Endothelial cell (in vitro differentiated cells): ENCODE measurements around the gene MT1A. TPM values are rescaled to one million over a fixed set of nuclear protein-coding genes. Genes with fewer than 3 reads are reported as not detected.

Experiments used
- DNase-seq: peaks from one replicate; pipeline ENCODE4 v3.0.0; 2021; ENCODE audit warnings: low spot score
- H3K27ac Mint-ChIP-seq: one replicate; pipeline ENCODE4 v1.8.0; 2021; ENCODE audit warnings: mixed read lengths, inconsistent platforms; ENCODE audit not compliant: unreplicated experiment
- H3K27me3 Mint-ChIP-seq: one replicate; pipeline ENCODE4 v1.8.0; 2021; ENCODE audit warnings: mild to moderate bottlenecking, moderate library complexity, mixed read lengths, inconsistent platforms; ENCODE audit not compliant: unreplicated experiment
- H3K36me3 Mint-ChIP-seq: one replicate; pipeline ENCODE4 v1.8.0; 2021; ENCODE audit warnings: mild to moderate bottlenecking, low read depth, mixed read lengths, inconsistent platforms; ENCODE audit not compliant: unreplicated experiment
- H3K4me1 Mint-ChIP-seq: one replicate; pipeline ENCODE4 v1.8.0; 2021; ENCODE audit warnings: mild to moderate bottlenecking, mixed read lengths, inconsistent platforms; ENCODE audit not compliant: unreplicated experiment
- H3K4me3 Mint-ChIP-seq: one replicate; pipeline ENCODE4 v1.8.0; 2021; ENCODE audit warnings: mild to moderate bottlenecking, mixed read lengths, inconsistent platforms; ENCODE audit not compliant: unreplicated experiment
- H3K9me3 Mint-ChIP-seq: one replicate; pipeline ENCODE4 v1.8.0; 2021; ENCODE audit warnings: mixed read lengths, inconsistent platforms; ENCODE audit not compliant: unreplicated experiment
- total RNA-seq: library from RNA; stranded (reverse); fragmentation: NEBNext Ultra II Directional; extraction: Animal tissue kit (Norgen Biotek cat#: 25700); gene quantifications from one replicate; pipeline ENCODE4 v1.2.1, GENCODE V29; 2021; ENCODE audit not compliant: unreplicated experiment
- TF ChIP-seq, protein P1 (sequence below): fragments of 200-600 bp; sonication (generic); IDR thresholded peaks from one replicate; pipeline ENCODE4 v1.5.0; 2021; ENCODE audit warnings: antibody characterized with exemption; ENCODE audit not compliant: unreplicated experiment

The MT1A gene
- total RNA-seq, 1 donor from 2014 or later, result not detected

DNA sequence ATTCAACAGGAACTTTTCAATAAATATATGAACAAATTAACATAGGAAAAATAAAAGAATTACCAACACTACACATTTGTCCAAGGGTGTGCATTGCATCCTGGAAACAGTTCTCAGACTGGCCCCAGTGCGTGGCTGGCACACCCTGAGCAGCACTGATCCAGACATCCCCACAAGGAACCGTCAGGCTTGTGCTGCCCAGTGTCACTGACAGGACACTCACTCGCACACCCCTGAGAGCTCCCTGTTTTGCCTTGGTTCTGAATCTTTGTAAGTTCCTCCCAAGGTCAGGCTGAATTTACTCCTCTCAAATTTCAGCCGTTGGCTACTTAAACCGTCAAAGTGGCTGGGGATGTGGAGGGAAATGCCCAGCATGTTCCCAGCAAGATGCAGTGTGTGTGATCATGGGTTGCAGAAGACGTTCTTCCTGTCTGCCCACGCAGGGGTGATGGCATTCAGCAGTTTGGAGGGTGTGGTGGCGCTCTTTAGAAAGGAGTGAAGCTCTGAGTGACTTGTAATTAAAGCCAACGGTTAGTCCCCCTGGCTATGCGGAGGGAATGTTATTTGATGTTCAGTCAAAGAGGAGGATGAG, 28.4 kb upstream of the MT1A start:
- no peak for DNase-seq
- peaks cover 35% of the 10 kb centered on the region for H3K4me1 Mint-ChIP-seq
- H3K4me3 Mint-ChIP-seq, result no peak overlapping the region
- H3K27me3 Mint-ChIP-seq, result peaks cover 13% of the 10 kb centered on the region
- TF ChIP-seq, protein P1, sequence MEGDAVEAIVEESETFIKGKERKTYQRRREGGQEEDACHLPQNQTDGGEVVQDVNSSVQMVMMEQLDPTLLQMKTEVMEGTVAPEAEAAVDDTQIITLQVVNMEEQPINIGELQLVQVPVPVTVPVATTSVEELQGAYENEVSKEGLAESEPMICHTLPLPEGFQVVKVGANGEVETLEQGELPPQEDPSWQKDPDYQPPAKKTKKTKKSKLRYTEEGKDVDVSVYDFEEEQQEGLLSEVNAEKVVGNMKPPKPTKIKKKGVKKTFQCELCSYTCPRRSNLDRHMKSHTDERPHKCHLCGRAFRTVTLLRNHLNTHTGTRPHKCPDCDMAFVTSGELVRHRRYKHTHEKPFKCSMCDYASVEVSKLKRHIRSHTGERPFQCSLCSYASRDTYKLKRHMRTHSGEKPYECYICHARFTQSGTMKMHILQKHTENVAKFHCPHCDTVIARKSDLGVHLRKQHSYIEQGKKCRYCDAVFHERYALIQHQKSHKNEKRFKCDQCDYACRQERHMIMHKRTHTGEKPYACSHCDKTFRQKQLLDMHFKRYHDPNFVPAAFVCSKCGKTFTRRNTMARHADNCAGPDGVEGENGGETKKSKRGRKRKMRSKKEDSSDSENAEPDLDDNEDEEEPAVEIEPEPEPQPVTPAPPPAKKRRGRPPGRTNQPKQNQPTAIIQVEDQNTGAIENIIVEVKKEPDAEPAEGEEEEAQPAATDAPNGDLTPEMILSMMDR, result no peak
- no peaks in the 10 kb centered on the region for H3K36me3 Mint-ChIP-seq
- H3K9me3 Mint-ChIP-seq, result no peaks in the 10 kb centered on the region
- H3K27ac Mint-ChIP-seq, result no peak overlapping the region

DNA sequence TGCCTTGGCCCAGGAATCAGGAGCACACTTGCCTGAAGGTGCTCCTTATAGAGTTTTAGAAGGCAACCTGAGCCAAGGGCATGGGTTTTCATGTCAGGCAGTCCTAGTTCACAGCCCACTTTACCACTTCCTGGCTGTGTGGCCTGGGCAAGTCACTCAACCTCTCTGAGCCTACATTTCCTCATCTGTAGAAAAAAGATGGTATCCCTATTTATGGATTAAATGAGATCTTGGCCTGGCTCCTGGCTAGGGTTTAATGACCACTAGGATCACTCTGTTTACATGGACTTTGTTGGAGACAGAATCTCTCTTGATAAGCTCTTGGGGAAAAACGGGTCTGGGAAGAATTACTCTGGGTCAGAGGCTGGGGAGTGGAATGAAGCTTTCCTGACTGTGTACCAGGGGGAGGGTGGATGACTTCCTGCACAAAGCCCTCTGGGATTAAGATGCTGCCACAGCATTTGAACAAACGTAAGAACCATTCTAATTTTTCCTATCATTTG, 27.8 kb upstream of the MT1A start:
- TF ChIP-seq, protein P1, result no peak
- no peaks in the 10 kb centered on the region for H3K9me3 Mint-ChIP-seq
- no peaks in the 10 kb centered on the region for H3K36me3 Mint-ChIP-seq
- H3K27me3 Mint-ChIP-seq, result peaks cover 13% of the 10 kb centered on the region
- H3K4me3 Mint-ChIP-seq, result no peak overlapping the region
- peaks cover 35% of the 10 kb centered on the region for H3K4me1 Mint-ChIP-seq
- H3K27ac Mint-ChIP-seq, result no peak overlapping the region
- DNase-seq, result no peak

DNA sequence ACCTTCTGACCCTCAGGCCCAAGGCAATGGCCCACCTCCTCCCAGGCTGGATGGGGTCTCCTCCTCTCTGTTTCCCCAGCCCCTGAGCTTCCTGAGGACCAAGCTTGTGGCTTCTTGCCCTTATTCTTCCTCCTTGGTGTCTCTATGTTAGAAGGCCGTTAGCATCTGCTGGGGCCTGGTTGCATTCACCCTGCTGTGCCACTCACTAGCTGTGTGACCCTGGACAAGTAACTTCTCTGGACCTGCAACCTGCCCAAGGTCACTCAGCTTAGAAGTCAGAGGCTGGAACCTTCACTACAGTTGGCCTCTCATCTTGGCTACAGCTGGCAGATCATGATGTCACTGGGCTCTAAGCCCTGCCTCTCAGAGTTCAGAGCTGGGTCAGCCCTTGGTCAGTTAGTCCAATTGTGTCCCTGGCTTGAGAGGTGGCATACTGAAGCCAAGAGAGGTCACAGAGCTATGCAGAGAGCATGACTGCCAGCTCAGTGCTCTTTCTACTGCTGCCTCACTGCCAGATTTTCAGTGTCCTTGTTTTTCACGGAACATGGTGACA, 27.1 kb upstream of the MT1A start:
- H3K36me3 Mint-ChIP-seq, result no peaks in the 10 kb centered on the region
- no peak overlapping the region for H3K4me3 Mint-ChIP-seq
- H3K9me3 Mint-ChIP-seq, result no peaks in the 10 kb centered on the region
- no peak for DNase-seq
- H3K27ac Mint-ChIP-seq, result no peak overlapping the region
- peaks cover 13% of the 10 kb centered on the region for H3K27me3 Mint-ChIP-seq
- H3K4me1 Mint-ChIP-seq, result peaks cover 34% of the 10 kb centered on the region
- TF ChIP-seq, protein P1, result no peak

GRCh38 chr16:56613706-56614105, 24.8 kb upstream of the MT1A start:
- TF ChIP-seq, protein P1, result no peak
- H3K36me3 Mint-ChIP-seq, result peaks cover 1% of the 10 kb centered on the region
- H3K27ac Mint-ChIP-seq, result no peak overlapping the region
- no peak overlapping the region for H3K4me3 Mint-ChIP-seq
- H3K4me1 Mint-ChIP-seq, result peaks cover 19% of the 10 kb centered on the region
- peaks cover 15% of the 10 kb centered on the region for H3K27me3 Mint-ChIP-seq
- DNase-seq, result no peak
- H3K9me3 Mint-ChIP-seq, result no peaks in the 10 kb centered on the region

- no peak for DNase-seq
- Mint-ChIP-seq H3K27me3 (peaks cover 16% of the 10 kb centered on the region), H3K27ac (no peak overlapping the region), H3K4me1 (peaks cover 11% of the 10 kb centered on the region), H3K9me3 (no peaks in the 10 kb centered on the region), H3K36me3 (peaks cover 5% of the 10 kb centered on the region), H3K4me3 (no peak overlapping the region)
- TF ChIP-seq, protein P1, result no peak
Observed at GRCh38 chr16:56614549-56614991, 23.9 kb upstream of the MT1A start.
